ENCODE data around the gene E2F1.

Gene E2F1, protein sequence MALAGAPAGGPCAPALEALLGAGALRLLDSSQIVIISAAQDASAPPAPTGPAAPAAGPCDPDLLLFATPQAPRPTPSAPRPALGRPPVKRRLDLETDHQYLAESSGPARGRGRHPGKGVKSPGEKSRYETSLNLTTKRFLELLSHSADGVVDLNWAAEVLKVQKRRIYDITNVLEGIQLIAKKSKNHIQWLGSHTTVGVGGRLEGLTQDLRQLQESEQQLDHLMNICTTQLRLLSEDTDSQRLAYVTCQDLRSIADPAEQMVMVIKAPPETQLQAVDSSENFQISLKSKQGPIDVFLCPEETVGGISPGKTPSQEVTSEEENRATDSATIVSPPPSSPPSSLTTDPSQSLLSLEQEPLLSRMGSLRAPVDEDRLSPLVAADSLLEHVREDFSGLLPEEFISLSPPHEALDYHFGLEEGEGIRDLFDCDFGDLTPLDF

DNA sequence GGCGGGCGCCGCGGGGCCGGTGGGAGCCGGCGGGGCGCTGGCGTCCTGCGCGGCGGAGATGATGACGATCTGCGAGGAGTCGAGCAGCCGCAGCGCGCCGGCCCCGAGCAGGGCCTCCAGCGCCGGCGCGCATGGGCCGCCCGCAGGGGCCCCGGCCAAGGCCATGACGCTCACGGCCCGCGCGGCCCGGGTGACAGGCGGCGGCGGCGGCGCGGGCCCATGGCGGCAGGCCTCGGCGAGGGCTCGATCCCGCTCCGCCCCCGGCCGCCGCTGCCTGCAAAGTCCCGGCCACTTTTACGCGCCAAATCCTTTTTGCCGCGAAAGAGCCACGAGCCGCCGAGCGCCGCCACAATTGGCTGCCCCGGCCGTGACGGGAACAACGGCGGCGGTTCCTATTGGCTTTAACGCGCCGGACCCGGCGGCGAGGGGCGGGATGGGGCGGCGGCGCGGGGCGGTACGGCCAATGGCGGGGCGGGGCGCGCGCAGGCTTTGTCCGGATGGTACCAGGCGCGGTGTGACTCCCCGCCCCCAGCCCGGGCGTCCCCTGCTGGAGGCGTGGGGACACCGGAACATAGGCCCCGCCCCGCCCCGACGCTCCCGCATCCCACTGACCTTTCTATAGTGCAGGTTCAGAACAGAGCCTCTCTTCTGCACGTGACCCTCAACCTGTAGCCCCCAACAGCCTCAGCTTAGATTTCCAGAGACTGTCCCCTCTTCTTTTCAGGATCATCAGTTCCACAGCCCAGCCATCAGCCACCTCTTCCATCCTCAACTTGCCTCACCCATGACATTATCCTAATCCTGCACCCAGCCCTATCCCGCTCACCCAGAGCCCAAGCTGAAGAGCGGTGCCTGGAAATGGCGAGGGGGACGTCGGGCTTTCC lies at the start of gene E2F1:
Gene E2F1 (minus strand): TSS at position 286 of the 884 bp plus-strand sequence. CDS start 121 bp downstream, at position 165.
- DNase-seq, result peak; percentile 77 to 91 (median 86)

DNA sequence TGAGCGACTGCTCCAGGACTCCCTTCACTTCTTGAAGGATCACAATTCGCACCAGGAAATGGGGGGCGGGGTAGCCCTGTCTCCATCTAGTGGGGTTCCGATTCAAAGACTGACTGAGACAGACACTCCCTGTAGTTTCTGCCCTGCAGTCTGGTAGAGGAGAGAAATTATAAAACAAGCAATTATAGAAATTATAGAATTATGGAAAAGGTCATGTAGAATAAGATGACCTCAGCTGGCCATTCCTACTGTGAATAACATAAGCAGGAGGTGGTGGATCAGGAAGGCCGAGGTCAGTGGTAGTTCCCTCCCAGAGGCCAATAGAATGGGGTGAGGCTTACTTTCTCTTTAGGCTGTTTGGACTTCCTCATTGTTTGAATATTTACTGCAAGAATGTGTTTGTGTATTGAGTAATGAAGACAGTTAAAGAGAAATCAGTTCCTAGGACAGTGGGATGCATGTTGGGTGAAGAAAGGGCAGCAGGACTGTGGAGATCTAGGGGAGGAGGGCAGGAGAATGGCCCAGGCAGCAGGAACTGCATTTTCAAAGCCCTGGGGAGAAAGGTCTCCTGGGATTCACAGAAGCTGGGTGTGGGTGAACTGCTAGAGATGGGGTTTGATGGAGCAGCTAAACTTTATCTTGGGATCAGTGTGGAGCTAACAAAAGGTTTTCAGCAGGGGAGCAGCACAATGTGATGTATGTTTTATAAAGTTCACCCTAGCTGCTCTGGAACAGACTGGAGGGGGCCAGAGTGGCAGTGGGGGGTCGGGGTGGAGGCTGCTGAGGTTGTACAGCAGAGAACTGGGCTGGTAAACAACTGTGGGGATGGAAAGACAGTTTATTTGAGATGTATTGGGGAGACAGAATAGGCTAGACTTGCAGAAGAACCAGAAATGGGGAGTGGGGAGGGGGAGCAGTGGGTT lies 47.7 kb upstream of the E2F1 start:
- DNase-seq, result no peak

DNA sequence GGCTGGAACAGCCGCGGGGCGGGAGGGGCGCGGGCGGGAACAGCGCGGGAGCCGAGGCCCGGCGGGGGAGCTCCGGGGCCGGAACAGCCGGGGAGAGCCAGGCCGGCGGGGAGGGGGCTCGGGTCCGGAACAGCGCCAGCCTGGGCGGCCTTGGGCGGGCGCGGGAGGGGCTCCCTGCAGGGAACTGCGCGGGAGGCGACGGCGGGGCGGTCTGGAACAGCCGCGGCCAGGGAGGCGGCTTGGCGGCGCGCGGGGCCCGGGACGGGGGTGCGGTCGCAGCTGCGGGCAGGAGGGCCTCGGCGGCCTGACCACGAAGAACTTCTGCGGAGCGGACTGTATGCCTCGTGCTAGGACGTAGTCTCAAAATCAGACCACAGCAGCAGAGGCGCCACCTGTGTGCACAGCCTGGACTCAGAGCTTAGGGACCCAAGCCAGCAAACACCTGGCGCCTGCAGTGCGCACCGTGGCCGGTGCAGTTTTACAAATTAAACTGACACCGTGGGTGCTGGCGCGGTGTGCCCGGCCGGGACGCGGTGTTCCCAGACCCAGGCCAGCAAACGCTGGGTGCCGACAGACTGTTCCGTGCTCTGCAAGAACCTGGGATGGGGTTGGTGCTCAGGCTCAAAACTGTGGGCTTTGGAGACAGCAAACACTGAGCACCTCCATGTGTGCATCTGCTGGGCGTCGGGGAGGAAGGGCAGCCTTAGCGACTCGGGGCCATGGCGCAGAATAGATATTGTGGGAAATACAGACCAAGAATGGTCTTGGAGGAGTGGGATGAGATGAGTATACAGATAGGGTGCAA lies 46.2 kb upstream of the E2F1 start:
- DNase-seq, result peak; percentile 71 to 95 (median 76)

DNA sequence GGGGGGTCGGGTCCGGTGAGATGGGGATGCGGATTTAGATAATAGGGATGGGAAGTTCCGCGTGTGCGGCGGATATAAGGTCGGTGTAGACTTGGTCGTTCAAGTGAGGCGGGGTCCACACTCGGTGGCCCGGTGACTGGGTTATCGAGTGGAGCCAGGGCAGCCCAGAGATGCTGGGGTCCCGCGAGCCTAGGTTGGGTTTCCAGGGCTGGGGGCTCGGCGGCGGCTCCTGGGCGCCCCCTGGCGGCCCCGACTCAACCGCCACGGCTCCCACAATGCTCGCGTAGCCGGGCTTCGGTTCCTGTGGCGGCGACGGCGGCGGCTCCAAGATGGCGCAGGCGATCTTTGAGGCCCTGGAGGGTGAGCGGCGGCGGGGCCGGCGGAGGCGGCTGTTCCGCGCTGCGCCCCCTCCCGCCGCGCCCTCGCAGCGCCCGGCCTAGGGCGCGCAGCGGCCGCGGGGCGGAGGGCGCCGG lies 45.5 kb upstream of the E2F1 start, which contains the start of gene ZNF341:
Gene ZNF341 (plus strand): TSS at position 304 of the 473 bp plus-strand sequence. CDS start 26 bp downstream, at position 330.
- DNase-seq, result peak; percentile 71 to 95 (median 78)

DNA sequence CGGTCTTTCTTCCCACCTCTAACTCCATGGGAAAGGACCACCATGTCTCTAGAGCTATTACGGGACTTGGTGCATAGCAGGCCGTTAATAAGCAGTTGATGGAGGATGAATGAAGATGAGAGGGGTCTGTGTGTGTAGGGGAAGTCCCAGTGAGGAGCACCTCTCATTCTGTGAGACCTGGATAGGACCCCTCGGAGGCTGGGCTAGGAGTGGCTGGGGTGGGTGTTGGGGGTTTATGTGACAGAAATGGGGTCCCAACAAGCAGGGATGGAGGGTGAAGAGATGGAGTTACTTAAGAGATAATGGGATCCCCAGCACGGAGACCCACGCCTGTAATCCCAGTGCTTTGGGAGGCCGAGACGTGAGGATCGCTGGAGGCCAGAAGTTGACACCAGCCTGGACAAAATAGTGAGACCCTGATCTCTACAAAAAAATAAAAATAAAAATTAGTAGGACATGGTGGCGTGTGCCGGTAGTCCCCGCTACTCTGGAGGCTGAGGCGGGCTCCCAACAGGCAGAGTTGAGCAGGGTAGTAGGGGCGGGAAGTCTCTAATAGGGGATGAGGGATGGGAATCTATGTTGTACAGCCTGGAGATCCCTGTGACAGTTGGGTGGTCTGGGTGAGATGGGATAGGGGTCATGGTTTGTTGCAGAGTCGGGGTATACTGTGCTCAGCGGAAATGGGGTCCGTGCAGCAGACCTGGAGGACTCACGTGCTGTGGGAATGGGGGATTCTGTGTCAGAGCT lies 44.9 kb upstream of the E2F1 start:
- no peak for DNase-seq

DNA sequence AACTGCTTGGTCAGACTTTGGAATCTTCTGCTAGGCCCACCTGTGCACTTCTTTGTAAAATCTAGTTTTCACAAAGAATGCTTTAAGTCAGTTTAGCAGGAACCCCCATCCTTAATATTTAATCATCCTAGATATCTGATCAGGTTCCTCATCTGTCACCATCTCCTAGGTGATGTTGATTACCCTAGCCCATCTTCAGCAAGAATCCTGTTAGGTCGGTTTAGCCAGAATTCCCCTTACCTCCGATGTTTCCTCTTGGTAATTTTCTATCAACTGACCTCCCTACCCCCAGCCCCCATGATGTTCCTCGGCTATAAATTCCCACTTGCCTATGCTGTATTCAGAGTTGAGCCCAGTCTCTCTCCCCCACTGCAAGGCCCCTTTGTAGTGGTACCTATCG lies 42.9 kb upstream of the E2F1 start:
- no peak for DNase-seq

DNA sequence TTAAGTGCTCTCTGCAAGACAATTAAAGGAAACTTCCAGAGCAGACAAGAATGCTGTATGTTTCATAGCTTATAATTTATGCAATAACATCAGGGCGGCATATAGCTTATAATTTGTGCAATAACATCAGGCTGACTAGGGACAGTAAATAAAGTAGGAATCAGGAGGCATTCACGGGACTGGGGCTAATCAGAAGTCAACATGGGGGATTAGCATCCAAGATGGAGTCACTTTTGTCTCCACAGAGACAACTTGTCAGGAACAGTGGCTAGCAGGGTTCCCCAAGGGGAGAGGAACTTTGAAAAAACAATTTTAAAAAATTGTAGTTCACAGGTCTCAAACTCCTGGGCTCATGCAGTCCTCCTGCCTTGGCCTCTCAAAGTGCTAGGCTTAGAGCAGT lies 42.3 kb upstream of the E2F1 start:
- no peak for DNase-seq

DNA sequence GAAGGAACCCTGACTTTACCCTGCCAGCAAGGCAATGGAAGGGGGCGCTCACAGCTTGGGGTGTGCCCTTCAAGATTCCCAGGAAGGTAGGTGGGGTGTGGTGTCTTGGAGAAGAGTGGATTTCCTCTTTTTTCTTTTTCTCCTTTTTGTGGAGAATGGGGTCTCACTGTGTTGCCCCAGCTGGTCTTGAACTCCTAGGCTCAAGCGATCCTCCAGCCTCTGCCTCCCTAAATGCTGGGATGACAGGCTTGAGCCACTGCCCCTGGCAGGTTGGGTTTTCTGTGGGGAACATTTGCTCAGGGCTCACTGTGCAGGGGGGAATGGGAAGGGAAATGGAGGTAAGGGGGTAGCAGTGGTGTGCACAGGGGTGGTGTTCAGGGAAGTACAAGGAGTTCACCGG lies 41.6 kb upstream of the E2F1 start:
- DNase-seq, result no peak

DNA sequence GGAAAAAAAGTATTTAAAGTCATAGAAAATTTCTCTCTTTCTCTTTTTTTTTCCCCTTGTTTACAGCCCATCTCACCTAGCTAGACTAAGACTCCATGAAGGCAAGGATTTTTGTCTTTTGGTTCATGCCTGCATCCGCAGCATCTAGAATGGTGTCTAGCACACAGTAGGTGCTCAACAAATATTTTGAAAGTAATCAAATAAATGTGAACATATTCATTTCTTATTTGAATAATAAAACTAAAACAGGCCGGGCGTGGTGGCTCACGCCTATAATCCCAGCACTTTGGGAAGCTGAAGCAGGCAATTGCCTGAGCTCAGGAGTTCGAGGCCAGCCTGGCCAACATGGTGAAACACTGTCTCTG lies 40.9 kb upstream of the E2F1 start:
- DNase-seq, result no peak

DNA sequence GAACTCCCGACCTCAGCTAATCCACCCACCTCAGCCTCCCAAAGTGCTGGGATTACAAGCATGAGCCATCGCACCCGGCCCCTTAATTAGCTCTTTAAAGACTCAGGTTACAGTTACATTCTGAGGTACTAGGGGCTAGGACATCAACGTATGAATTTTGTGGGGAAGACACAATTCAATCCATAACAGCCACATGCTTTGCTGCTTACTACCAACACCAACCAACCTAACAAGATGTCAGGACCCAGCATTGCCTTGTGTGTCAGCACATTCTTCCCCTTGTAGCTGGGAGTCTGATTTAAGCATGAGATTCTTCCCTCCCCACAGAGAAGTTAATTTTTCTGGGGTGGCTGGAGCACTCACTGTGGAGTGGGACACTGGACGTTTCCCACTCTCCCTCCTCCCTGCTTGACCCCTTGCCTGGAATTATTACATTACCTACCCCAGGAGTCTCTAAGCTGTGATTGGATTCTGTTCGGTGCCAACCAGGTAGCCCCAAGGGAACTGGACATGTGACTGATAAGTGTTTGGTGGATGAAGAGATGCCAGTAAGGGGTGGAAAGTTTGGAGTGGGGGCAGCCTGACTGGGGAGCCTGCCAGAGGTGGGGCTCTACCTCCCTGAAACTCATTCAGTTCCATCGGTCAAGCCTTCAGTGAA lies 39.6 kb upstream of the E2F1 start:
- no peak for DNase-seq

DNA sequence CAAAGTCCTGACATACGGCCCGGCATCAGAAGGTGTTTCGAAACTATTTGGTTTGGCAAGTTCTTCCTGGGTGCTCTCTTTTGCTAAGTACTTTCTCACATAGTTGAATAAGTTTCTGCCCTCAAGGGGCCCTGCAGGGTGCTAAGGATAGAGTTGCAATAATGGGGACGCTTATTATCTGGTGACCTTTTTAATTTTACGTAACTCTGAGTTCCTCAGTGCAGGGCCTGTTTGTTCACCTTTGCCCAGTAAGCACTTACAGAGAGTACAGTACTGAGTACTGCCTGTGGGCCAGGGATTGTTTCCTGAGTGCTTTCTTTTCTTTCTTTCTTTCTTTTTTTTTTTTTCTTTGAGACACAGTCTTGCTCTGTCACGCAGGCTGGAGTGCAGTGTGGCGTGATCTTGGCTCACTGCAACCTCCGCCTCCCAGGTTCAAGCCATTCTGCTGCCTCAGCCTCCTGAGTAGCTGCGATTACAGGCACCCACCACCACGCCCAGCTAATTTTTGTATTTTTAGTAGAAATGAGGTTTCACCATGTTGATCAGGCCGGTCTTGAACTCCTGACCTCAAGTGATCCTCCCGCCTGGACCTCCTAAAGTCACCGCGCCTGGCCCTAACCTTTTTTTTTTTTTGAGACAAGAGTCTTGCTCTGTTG lies 38.4 kb upstream of the E2F1 start:
- DNase-seq, result no peak

DNA sequence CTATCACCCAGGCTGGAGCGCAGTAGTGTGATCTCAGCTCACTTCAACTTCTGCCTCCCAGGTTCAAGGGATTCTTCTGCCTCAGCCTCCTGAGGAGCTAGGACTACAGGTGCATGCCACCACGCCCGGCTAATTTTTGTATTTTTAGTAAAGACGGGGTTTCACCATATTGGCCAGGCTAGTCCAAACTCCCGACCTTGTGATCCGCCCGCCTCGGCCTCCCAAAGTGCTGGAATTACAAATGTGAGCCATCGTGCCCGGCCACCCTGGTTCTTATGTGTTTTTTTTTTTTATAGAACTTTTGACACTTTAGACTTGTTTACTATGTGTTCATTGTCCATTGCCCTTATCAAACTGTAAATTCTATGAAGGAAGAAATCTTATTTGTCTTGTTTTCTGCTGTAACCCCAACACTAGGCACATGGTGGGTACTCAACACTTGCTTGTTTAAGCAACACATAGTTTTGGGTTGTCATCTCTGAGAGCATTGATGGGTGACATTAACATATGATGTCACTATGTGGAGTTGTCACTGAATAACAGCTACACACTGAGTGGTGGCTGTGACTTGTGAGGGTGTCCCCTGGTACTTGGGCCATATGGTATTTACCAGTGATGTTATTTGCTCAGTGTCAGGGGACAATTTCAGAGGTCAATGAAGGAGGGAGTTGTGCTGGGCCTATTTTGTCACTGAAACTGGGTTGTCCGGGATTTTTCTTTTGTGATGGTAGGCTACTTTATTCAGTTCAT lies 35.4 kb upstream of the E2F1 start:
- DNase-seq, result no peak

DNA sequence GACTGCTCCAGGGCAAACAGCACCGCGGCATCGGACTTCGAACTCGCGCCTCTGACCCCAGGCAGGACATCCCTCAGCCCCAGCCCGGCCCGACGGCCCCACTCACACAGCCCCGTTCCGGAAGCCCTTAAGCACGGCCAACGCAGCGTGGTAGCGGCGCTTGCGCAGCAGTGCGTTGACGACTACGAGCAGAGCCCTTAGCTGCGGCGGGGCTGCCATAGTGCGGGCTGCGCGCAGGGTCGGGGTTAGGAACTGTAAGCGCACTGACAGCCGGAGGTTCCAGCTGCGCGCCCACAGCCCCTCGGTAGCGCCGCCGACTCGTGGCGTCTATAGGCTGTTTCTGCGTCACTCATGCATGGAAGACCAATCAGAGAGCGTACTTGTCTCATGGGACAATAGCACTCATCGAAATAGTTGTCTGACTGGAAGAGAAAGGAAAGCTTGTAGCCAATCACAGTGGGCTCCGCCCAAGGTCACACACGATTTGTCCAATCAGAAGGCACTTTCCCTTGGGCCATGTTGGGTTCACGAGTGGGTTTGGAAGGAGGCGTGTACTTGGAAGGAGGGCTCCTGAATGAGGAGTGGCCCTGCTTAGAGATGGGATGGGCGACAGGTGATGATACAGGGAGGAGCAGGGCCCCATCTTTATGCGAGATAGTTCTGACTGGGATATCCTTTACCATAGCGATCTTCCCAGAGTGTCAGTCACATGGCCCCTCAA lies 34.0 kb upstream of the E2F1 start, which contains the start of gene PXMP4:
Gene PXMP4 (minus strand): TSS at position 322 of the 721 bp plus-strand sequence. CDS start 103 bp downstream, at position 219.
- peak; percentile 47 to 75 (median 64) for DNase-seq

DNA sequence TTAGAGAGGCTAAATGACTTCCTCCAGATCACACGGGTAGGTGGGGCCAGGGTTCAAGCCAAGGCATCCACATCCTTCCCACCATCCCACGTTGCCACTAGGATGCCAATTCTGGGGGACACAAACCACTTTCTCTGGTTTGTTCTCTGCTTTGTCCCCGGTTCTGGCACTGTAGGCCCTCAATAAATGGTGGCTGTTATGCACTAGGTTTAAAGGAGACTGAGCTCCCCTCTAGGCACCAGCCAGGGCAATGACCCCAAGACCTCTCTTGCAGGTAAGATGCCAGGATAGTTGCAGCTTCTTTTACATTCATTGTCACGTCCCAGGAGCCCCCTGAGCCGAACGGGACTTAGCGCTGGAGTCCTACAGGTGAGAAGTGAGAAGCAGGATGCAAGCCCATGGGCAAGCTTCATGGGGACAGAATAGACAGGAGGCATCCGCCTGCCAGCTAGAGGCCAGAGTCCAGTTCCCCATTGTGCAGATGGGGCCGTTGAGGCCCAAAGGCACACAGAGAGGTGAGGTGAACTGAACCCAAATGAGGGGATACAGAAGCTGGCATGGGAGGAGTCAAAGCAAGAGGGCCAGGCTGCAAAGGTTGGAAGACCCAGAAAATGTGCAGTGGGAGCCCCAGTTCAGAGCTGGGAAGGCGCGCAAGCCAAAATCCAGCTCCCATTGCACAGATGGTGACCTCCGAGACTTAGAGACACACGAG lies 33.2 kb upstream of the E2F1 start:
- no peak for DNase-seq

DNA sequence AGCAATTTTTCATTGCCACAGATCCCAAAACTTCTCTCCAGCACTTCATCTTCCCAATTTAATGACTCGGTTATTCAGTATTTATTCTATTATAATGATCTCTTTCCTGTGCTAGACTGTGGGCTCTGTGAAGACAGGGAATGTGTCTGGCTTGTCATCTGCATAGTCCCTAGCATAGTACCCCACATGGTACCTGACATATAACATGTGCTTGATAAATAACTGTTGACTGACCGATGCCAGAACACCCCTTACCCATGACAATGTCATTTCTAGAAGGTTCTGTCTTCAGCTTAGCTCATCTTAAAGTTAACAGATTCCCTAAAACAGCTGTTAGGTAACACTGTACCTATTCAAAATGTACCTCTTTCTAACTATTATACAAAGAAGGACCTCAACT lies 30.3 kb upstream of the E2F1 start:
- no peak for DNase-seq

DNA sequence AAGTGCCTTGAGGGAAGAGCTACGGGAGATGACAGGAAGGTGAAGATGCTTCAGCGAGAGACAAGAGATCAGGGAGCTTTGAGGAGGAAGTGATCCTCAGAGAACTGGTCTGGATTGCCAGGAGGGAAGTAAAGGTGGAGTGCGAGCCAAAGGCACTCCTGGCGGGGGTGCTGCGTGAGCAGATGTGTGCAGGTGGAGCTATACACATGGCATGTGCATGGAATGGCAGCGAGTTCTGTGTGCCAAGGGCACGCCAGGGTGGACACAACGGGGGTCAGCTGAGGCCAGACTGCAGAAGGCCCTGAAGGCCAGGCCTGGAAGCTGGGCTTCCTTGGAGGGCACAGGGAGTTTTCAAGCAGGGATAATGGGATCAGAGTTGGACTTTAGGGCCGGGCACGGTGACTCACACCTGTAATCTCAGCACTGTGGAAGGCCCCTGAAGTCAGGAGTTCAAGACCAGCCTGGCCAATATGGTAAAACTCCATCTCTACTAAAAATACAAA lies 27.7 kb upstream of the E2F1 start:
- no peak for DNase-seq

DNA sequence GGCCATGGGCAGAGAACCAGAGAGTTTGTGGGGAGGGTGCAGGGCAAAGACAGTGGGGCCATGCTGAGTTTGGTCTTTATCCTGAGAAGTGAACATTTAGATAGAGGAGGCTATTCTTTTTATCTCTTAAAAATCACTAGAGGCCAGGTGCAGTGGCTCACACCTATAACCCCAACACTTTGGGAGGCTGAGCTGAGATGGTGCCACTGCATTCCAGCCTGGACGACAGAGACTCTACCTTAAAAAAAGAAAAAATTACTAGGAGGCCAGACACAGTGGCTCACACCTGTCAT lies 25.2 kb upstream of the E2F1 start:
- no peak for DNase-seq

All from activated naive CD4-positive, alpha-beta T cell (primary cell).